MM.1S (cell line): ENCODE measurements around the gene RAB33A.

ENCODE experiments used
- DNase-seq: peaks from one replicate; pipeline ENCODE4 v3.0.0-alpha.2; 2015
- H2AFZ ChIP-seq: fragments of 300-600 bp; sonication (generic); 2 replicates; pipeline ENCODE4 v1.6.0; 2016; ENCODE audit warnings: antibody characterized with exemption, low read length
- H3F3A ChIP-seq: fragments of 300-600 bp; sonication (generic); 2 replicates; pipeline ENCODE4 v1.6.1; 2016; ENCODE audit warnings: mild to moderate bottlenecking, antibody characterized with exemption, low read length, moderate library complexity, mixed read lengths; ENCODE audit not compliant: insufficient read depth
- H3K27ac ChIP-seq: fragments of 300-600 bp; sonication (generic); 2 replicates; pipeline ENCODE4 v1.5.1; 2016; ENCODE audit warnings: mild to moderate bottlenecking, low read length
- H3K27me3 ChIP-seq: fragments of 300-600 bp; sonication (generic); replicated peaks from 2 replicates; pipeline ENCODE4 v1.6.0; 2016; ENCODE audit warnings: low read length; ENCODE audit not compliant: insufficient read depth
- H3K36me3 ChIP-seq: fragments of 300-600 bp; sonication (generic); replicated peaks from 2 replicates; pipeline ENCODE4 v1.6.1; 2016; ENCODE audit warnings: mild to moderate bottlenecking, low read length, mixed read lengths; ENCODE audit not compliant: insufficient read depth
- H3K4me1 ChIP-seq: fragments of 300-600 bp; sonication (generic); 2 replicates; pipeline ENCODE4 v1.6.1; 2016; ENCODE audit warnings: low read length, mixed read lengths
- H3K4me2 ChIP-seq: fragments of 300-600 bp; sonication (generic); 2 replicates; pipeline ENCODE4 v1.6.0; 2016; ENCODE audit warnings: low read depth, low read length
- H3K4me3 ChIP-seq: fragments of 300-600 bp; sonication (generic); 2 replicates; pipeline ENCODE4 v1.5.1; 2016; ENCODE audit warnings: low read length, mixed read lengths
- H3K79me2 ChIP-seq: fragments of 300-600 bp; sonication (generic); 2 replicates; pipeline ENCODE4 v1.6.1; 2016; ENCODE audit warnings: mixed run types, low read length, mixed read lengths
- H3K9ac ChIP-seq: fragments of 300-600 bp; sonication (generic); 2 replicates; pipeline ENCODE4 v1.6.1; 2016; ENCODE audit warnings: low read length, mixed read lengths
- H3K9me2 ChIP-seq: fragments of 300-600 bp; sonication (generic); replicated peaks from 2 replicates; pipeline ENCODE4 v1.6.1; 2016; ENCODE audit warnings: mild to moderate bottlenecking, low read length, mixed read lengths; ENCODE audit not compliant: insufficient read depth
- H3K9me3 ChIP-seq: fragments of 300-600 bp; sonication (generic); replicated peaks from 2 replicates; pipeline ENCODE4 v1.6.1; 2016; ENCODE audit warnings: mild to moderate bottlenecking, low read length, mixed read lengths; ENCODE audit not compliant: insufficient read depth
- H4K20me1 ChIP-seq: fragments of 300-600 bp; sonication (generic); 2 replicates; pipeline ENCODE4 v1.6.1; 2016; ENCODE audit warnings: mild to moderate bottlenecking, low read length, moderate library complexity, mixed read lengths; ENCODE audit not compliant: insufficient read depth
- EZH2 ChIP-seq: fragments of 300-600 bp; sonication (generic); optimal IDR thresholded peaks from 2 replicates; pipeline ENCODE3; 2017; ENCODE audit warnings: low read depth, mild to moderate bottlenecking, antibody characterized with exemption, low read length, mixed read lengths
- EZH2phosphoT487 ChIP-seq: fragments of 300-600 bp; sonication (generic); IDR thresholded peaks from 2 replicates; pipeline ENCODE4 v1.6.1; 2018; ENCODE audit warnings: antibody characterized with exemption, low read length
- TF ChIP-seq, protein P1 (sequence below): fragments of 300-600 bp; sonication (generic); IDR thresholded peaks from 2 replicates; pipeline ENCODE4 v1.5.1; 2016; ENCODE audit warnings: antibody characterized with exemption, low read length, mixed read lengths

Gene RAB33A

DNA sequence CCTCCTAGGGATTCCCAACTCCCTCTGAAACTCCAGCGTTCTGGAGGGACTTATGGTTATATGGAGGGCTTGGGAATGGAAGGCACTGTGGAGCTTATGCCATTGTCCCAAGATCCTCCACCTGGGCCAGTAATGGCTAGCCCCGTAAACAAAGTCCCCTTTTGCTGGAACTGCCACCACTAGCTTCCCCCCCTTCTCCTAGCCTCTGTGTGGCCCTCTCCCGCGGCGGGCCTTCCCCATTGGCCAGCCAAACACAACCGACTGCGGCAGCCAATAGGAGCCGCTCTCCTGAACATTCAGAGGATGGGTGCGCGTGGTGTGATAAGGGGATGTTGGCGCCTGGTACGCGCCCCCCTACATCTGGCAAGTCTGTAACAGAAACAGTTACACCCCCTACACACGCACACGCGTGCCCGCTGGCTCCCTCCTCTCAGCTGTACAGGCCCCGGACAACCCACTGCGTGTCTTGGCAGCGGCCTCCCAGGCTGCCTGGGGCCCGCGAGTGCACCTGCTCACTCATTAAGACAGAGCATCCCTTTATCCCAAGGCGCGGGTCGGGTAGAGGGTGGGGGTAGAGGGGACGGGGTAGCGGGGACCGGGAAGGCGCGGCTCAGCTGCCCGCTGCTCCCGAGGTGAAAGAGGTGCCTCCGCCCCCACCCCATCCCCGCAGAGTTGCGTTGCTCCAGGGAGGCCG lies 863 bp upstream of the RAB33A start:
- Histone ChIP-seq H3K27ac (0 out of 2 replicates have a peak overlapping the region, but pooled peaks have one; percentile 16), H3K4me2 (peak overlapping the region; percentile 73), H3K79me2 (no peaks in the 10 kb centered on the region), H3K9me3 (no peaks in the 10 kb centered on the region), H2AFZ (peak overlapping the region; percentile 58), H3K4me1 (peaks cover 41% of the 10 kb centered on the region), H4K20me1 (no peaks in the 10 kb centered on the region), H3F3A (peaks cover 25% of the 10 kb centered on the region), H3K36me3 (no peaks in the 10 kb centered on the region), H3K27me3 (no peaks in the 10 kb centered on the region), H3K9me2 (no peaks in the 10 kb centered on the region), H3K4me3 (peak overlapping the region; percentile 61), H3K9ac (peak overlapping the region; percentile 45; the same call in 1 of the 2 replicates)
- no peak for TF ChIP-seq EZH2
- no peak for TF ChIP-seq EZH2phosphoT487
- TF ChIP-seq, protein P1, sequence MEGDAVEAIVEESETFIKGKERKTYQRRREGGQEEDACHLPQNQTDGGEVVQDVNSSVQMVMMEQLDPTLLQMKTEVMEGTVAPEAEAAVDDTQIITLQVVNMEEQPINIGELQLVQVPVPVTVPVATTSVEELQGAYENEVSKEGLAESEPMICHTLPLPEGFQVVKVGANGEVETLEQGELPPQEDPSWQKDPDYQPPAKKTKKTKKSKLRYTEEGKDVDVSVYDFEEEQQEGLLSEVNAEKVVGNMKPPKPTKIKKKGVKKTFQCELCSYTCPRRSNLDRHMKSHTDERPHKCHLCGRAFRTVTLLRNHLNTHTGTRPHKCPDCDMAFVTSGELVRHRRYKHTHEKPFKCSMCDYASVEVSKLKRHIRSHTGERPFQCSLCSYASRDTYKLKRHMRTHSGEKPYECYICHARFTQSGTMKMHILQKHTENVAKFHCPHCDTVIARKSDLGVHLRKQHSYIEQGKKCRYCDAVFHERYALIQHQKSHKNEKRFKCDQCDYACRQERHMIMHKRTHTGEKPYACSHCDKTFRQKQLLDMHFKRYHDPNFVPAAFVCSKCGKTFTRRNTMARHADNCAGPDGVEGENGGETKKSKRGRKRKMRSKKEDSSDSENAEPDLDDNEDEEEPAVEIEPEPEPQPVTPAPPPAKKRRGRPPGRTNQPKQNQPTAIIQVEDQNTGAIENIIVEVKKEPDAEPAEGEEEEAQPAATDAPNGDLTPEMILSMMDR, result no peak
- DNase-seq, result no peak

DNA sequence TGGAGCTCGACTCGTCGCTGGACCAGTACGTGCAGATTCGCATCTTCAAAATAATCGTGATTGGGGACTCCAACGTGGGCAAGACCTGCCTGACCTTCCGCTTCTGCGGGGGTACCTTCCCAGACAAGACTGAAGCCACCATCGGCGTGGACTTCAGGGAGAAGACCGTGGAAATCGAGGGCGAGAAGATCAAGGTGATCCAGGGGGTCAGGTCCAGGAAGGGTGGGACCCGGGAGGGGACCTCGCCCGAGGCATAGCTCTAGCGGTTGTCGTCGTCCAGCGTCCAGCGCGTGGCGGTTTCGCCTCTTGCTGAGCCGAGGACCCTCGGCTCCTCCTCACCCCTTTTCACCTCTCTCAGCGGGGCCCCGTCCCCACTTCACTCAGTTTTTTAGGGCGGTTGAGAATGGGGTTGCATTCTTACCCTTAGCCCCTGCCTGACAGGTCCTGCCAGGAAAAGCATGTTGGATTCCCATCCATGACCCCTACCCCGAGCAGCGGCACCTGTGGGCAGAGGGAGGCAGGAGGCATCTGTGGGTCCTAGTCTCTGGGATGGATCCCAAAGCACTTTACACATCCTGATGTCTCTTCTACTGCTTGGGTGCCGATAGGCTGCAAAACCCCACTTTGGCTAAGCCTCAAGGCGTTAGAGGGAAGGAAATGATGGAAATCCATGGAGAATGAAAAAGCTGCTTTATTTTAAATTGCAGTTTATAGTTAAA lies 524 bp downstream of the RAB33A start:
- no peaks in the 10 kb centered on the region for H4K20me1 ChIP-seq
- H3K9me3 ChIP-seq, result no peaks in the 10 kb centered on the region
- H3K4me3 ChIP-seq, result peak overlapping the region; percentile 61; the same call in 1 of the 2 replicates
- DNase-seq, result no peak
- no peaks in the 10 kb centered on the region for H3K79me2 ChIP-seq
- H3K9me2 ChIP-seq, result no peaks in the 10 kb centered on the region
- peak overlapping the region; percentile 73; the same call in 1 of the 2 replicates for H3K4me2 ChIP-seq
- peak overlapping the region; percentile 84; the same call in 1 of the 2 replicates for H3K27ac ChIP-seq
- H3K4me1 ChIP-seq, result peaks cover 49% of the 10 kb centered on the region
- H3K36me3 ChIP-seq, result no peaks in the 10 kb centered on the region
- no peaks in the 10 kb centered on the region for H3K27me3 ChIP-seq
- peak overlapping the region; percentile 45; the same call in 1 of the 2 replicates for H3K9ac ChIP-seq
- TF ChIP-seq EZH2phosphoT487 (no peak), EZH2 (no peak)
- TF ChIP-seq, protein P1, result no peak
- H3F3A ChIP-seq, result peaks cover 28% of the 10 kb centered on the region
- peak overlapping the region; percentile 58 for H2AFZ ChIP-seq

DNA sequence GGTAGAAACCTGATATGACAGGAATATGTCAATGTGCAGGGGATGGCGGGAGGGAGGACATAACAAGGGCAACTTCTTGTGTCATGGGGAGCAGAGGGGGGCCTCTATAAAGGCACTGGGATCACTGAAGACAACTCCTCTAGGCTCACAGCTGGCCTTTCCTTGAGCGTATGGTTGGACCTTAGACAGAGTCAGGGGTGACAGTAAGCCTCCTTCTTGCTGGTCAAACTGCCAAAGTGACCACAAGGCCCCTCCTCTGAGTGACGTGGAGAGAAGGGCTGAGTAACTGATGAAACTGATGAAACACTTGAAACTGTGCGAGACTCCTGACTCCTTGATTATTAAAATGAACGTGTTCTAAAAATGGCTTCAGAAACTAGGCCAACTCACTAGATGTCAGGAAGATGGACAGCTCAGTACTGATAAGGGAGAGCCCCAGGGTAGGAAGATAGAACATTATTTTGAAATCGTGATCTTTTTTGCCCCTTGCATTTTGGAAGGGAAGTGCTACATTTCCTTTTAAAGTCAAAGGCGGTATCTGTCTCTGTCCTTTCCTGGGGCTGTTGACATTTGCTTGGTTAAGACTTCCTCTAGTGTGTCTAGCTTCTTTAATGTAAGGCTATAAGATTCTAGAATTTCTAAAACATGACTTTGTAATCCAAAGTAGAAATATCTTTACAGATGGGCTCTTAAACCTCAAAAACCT lies 1.6 kb downstream of the RAB33A start:
- Histone ChIP-seq H4K20me1 (no peaks in the 10 kb centered on the region), H3K4me1 (peaks cover 49% of the 10 kb centered on the region), H3K9ac (peak overlapping the region; percentile 57), H3K79me2 (no peaks in the 10 kb centered on the region), H3K4me2 (peak overlapping the region; percentile 65), H2AFZ (peak overlapping the region; percentile 51), H3K36me3 (no peaks in the 10 kb centered on the region), H3K27me3 (no peaks in the 10 kb centered on the region), H3K9me3 (no peaks in the 10 kb centered on the region), H3K27ac (peak overlapping the region; percentile 84), H3F3A (peaks cover 28% of the 10 kb centered on the region), H3K9me2 (no peaks in the 10 kb centered on the region), H3K4me3 (peak overlapping the region; percentile 33; the same call in 1 of the 2 replicates)
- DNase-seq, result peak; percentile 67
- TF ChIP-seq, protein P1, result no peak
- TF ChIP-seq EZH2phosphoT487 (no peak), EZH2 (no peak)
